ENCODE results near the gene PLD6. TPM values are rescaled to one million over a fixed set of nuclear protein-coding genes. Genes with fewer than 3 reads are reported as not detected.
A peak's percentile ranks its signal among the peaks of the same experiment; 100 is the strongest.
"Not testable (repeated sequence)": the region's sequence is repeated elsewhere in the genome, so short reads cannot be mapped to it uniquely, and the experiment has no call there.

Gene PLD6
- total RNA-seq, 3 donors from 2014 or later (not counting 1 experiment from before 2014, with no cell fraction given): 0.45 to 1.7 (median 0.84) TPM

GRCh38 chr17:17186551-17187505 is 19.3 kb downstream of the PLD6 start:
- peaks cover 22 to 24% of the 10 kb centered on the region in 2 donors for H3K4me1 Mint-ChIP-seq
- H3K27ac Mint-ChIP-seq: peak overlapping the region in 1 of 2 donors; percentile 84
- intact Hi-C loops (cut with micrococcal nuclease): no loop called here
- WGBS (ENCODE audit: insufficient coverage): 89% methylated on average over 14 of the region's 14 CpGs
- Histone ChIP-seq H3K4me3 (ENCODE audit: low read length) (no peak overlapping the region), H3K36me3 (ENCODE audit: control insufficient read depth, insufficient read depth, low read length) (peaks cover 28% of the 10 kb centered on the region), H3K9me3 (ENCODE audit: control insufficient read depth, insufficient read depth, low read length) (no peaks in the 10 kb centered on the region), H3K27me3 (ENCODE audit: control insufficient read depth, insufficient read depth, low read length) (no peaks in the 10 kb centered on the region), H3K27ac (ENCODE audit: low read length) (no peak overlapping the region), H3K4me1 (ENCODE audit: control insufficient read depth, insufficient read depth, low read length) (peaks cover 30% of the 10 kb centered on the region)
- ATAC-seq (no peak), DNase-seq (no peak)
- no peaks in the 10 kb centered on the region for H3K27me3 Mint-ChIP-seq (ENCODE audit: low read depth in 2 of 2)
- H3K9me3 Mint-ChIP-seq: no peaks in the 10 kb centered on the region
- H3K4me3 Mint-ChIP-seq: no peak overlapping the region
- no peaks in the 10 kb centered on the region for H3K36me3 Mint-ChIP-seq
- TF ChIP-seq CTCF (IDR thresholded peaks at IDR 0.05): no peak

DNA sequence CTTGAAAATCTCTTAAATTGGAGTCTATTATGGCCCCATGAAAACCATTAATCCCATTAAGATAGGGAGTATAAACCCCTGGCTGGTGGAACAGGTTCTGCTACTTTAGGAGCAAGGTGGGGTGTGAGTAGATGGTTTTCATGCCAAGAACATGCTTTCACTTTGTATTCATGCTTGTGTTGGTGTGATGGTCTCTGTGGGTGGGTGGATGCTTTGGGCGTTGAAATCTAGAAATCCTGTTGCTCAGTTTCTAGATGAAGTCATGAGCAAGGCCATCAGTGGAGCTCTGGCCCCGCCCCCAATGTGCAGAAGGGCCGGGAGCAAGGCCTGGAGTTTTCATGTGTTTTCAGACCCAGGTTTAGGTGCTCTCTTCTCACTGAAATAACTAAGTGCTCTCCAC is 20.1 kb downstream of the PLD6 start:
- no peaks in the 10 kb centered on the region for H3K27me3 ChIP-seq (ENCODE audit: control insufficient read depth, insufficient read depth, low read length)
- Mint-ChIP-seq H3K27ac (peak overlapping the region; percentile 82 to 84), H3K9me3 (no peaks in the 10 kb centered on the region), H3K36me3 (no peaks in the 10 kb centered on the region), H3K4me1 (peaks cover 22 to 24% of the 10 kb centered on the region in 2 donors), H3K27me3 (ENCODE audit: low read depth in 2 of 2) (no peaks in the 10 kb centered on the region), H3K4me3 (no peak overlapping the region)
- no peak overlapping the region for H3K4me3 ChIP-seq (ENCODE audit: low read length)
- TF ChIP-seq CTCF (IDR thresholded peaks at IDR 0.05): no peak
- 68% methylated on average over 3 of the region's 3 CpGs for WGBS (ENCODE audit: insufficient coverage)
- peak overlapping the region; percentile 37 for H3K27ac ChIP-seq (ENCODE audit: low read length)
- intact Hi-C loops (cut with micrococcal nuclease): no loop called here
- DNase-seq (peak in 1 of 2 donors; percentile 17), ATAC-seq (no peak)
- H3K36me3 ChIP-seq (ENCODE audit: control insufficient read depth, insufficient read depth, low read length): peaks cover 35% of the 10 kb centered on the region
- H3K4me1 ChIP-seq (ENCODE audit: control insufficient read depth, insufficient read depth, low read length): peaks cover 33% of the 10 kb centered on the region
- no peaks in the 10 kb centered on the region for H3K9me3 ChIP-seq (ENCODE audit: control insufficient read depth, insufficient read depth, low read length)

GRCh38 chr17:17184985-17185757 is 21.0 kb downstream of the PLD6 start:
- DNase-seq (peak in 1 of 2 donors; percentile 32), ATAC-seq (peak; percentile 55 to 65 (median 58))
- WGBS (ENCODE audit: insufficient coverage): 37% methylated on average over 11 of the region's 13 CpGs
- peaks cover 22 to 24% of the 10 kb centered on the region in 2 donors for H3K4me1 Mint-ChIP-seq
- H3K27me3 ChIP-seq (ENCODE audit: control insufficient read depth, insufficient read depth, low read length); H3K9me3 Mint-ChIP-seq; H3K36me3 Mint-ChIP-seq; H3K27me3 Mint-ChIP-seq (ENCODE audit: low read depth in 2 of 2); H3K4me3 ChIP-seq (ENCODE audit: low read length); H3K9me3 ChIP-seq (ENCODE audit: control insufficient read depth, insufficient read depth, low read length); intact Hi-C loops (cut with micrococcal nuclease): not testable (repeated sequence)
- Histone ChIP-seq H3K27ac (ENCODE audit: low read length) (peak overlapping the region; percentile 41), H3K36me3 (ENCODE audit: control insufficient read depth, insufficient read depth, low read length) (peaks cover 43% of the 10 kb centered on the region), H3K4me1 (ENCODE audit: control insufficient read depth, insufficient read depth, low read length) (peaks cover 35% of the 10 kb centered on the region)
- H3K27ac Mint-ChIP-seq: peak overlapping the region; percentile 82 to 84
- H3K4me3 Mint-ChIP-seq: peak overlapping the region; percentile 47

DNA sequence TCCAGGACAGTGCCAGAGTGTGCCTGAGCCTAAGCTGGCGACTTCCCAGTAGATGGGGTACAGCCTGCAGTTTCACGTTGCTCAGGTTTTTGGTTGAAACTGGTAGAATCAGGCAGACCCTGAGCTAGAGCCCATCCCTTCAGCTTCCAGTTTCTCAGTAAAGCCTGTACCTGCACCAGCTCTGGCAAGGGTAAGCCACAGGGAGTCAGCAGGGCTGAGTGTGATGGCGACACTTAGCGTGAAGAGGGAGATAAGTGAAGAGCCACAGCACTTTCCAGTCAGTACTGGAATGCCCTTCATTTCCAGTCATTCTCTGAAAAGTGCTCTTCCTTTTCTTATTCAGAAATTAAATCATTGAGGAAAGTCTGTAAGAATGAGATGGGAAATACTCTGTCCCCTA is 22.4 kb downstream of the PLD6 start:
- no peak for ATAC-seq
- Histone ChIP-seq H3K4me3 (ENCODE audit: low read length) (no peak overlapping the region), H3K27me3 (ENCODE audit: control insufficient read depth, insufficient read depth, low read length) (no peaks in the 10 kb centered on the region), H3K27ac (ENCODE audit: low read length) (no peak overlapping the region), H3K9me3 (ENCODE audit: control insufficient read depth, insufficient read depth, low read length) (no peaks in the 10 kb centered on the region), H3K36me3 (ENCODE audit: control insufficient read depth, insufficient read depth, low read length) (peaks cover 52% of the 10 kb centered on the region), H3K4me1 (ENCODE audit: control insufficient read depth, insufficient read depth, low read length) (peaks cover 35% of the 10 kb centered on the region)
- H3K27ac Mint-ChIP-seq: peak overlapping the region; percentile 56 to 82
- H3K4me1 Mint-ChIP-seq: peaks cover 22 to 24% of the 10 kb centered on the region in 2 donors
- no peak for TF ChIP-seq CTCF (IDR thresholded peaks at IDR 0.05)
- H3K36me3 Mint-ChIP-seq: no peaks in the 10 kb centered on the region
- intact Hi-C loops (cut with micrococcal nuclease): no loop called here
- no peaks in the 10 kb centered on the region for H3K27me3 Mint-ChIP-seq (ENCODE audit: low read depth in 2 of 2)
- DNase-seq: peak in 1 of 2 donors; percentile 25
- H3K4me3 Mint-ChIP-seq: no peak overlapping the region
- no peaks in the 10 kb centered on the region for H3K9me3 Mint-ChIP-seq
- 79% methylated on average over 4 of the region's 4 CpGs for WGBS (ENCODE audit: insufficient coverage)

All from natural killer cell (primary cell).